GM19468 (cell line): ENCODE results near the gene ADH1B.
A peak's percentile ranks its signal among the peaks of the same experiment; 100 is the strongest.
"Not testable (repeated sequence)": the region's sequence is repeated elsewhere in the genome, so short reads cannot be mapped to it uniquely, and the experiment has no call there.

ENCODE experiments used
- ATAC-seq: cut with Tn5 transposase; IDR thresholded peaks from one replicate; pipeline ENCODE4 v1.9.1; 2021; ENCODE audit warnings: mild to moderate bottlenecking, moderate library complexity, moderate number of reproducible peaks; ENCODE audit not compliant: unreplicated experiment; ENCODE audit errors: extremely low read depth

Gene ADH1B

DNA sequence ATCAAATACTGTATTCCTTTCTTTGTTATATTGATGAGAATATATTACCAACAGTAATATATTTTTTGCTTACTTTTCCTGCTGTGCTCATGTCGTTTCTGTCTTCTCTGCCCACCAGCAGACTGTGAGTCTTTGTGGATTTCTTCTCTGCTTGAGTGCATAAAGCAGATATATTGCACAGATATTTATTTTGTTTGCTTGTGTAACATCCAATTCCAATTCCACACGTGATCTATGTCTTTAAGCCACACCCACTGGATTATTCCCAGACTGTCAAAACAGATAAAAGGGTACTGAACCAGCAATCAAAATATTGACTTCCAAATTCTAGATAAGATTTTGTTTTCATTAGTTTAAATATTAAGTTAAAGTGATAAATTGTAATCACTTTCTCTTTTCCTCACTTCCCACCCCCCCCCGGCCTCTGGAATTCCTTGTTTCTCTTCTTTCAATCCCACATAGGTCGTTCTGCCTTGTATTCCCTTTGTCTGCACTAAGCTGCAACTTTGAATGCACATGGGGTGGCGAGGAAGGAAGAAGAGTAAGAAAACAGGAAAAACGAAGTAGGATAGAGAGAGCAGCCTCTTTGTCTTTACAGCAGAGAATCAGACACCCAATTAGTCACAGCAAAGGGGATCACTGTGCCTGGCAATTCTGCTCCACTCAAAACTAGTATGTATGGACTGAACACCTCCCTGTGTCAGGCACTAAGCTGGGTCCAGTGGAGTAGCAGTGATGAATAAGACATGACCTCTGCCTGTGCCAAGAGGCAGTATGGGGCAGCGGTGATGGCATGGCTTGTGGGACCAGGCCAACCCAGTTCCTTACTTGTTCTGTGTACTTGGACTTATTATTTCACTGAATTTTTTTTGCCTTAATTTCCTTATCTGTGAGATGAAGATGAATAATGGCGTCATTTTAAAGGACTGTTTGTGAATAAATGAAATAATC is at the start of gene ADH1B:
Gene ADH1B, minus strand, starts transcription at position 161 of the 951 bp plus-strand sequence. Its CDS starts 70 bp downstream, at position 91.
- ATAC-seq = no peak

DNA sequence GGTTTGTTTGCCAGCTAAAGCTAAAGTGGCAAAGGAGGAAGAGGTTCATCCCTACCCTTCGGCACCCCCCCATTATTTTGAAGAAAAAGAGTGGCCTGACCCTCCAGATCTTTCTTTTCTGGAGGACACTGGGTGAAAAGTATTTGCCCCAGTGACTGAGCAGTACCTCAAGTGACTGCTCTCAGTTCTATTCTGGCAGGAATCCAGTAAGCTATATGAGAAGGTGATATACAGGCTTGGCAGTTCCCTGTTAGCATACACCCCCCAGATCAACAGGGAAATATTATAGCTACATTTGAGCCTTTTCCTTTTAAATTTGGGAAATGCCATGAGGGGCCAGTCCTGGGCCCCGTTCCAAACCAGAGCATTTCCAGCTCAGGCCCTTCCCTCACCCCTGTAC is 46.6 kb upstream of the ADH1B start:
- not testable (repeated sequence) for ATAC-seq

DNA sequence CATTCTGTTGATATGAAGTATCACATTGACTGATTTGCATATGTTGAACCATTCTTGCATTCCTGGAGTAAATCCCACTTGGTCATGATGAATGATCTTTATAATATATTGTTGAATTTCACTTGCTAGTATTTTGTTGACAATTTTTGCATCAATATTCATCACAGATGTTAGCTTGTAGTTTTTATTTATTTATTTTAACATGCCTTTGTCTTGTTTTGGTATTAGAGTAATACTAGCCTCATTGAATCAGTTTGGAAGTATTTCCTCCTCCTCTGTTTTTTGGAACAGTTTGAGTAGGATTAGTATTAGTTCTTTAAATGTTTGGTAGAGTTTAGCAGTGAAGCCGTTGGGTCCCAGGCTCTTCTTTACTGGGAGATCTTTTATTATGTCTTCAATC is 45.3 kb upstream of the ADH1B start:
- no peak for ATAC-seq

DNA sequence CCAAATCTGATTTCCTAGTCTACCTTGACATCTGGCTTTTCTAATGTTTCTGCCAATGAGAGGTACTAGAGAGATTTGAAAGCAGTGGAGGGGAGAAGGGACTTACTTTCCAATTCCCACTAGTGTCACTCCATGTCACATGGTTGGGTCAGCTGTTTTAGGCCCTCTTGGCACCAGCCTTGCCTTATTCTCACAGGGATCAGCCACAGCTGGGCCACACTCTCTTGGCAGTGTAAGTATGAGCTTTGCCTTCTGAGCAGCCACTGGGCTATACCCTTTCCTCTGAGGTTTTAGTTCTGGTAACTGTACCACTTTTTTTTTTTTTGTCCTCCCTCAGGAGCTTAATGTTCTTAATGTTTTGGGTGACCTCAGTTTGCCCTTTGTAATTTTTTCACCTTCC is 41.6 kb upstream of the ADH1B start:
- ATAC-seq = no peak

DNA sequence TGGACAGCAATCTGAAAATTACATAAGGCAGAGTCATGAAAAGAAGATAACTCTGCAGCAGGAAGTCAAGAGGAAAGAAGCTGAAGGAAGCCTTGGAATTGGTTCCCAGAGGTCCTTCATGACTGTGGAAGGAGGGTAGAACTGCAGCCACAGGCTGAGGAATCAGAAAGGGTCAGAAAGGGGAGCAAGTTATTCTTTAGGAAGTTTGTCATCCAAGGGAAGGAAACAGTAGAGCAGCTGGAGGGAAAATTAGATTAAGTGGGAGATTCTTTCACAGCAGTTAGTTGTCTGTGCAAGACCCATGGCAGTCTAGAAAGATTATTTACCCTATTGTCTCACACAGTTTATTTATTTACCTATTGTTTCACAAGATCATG is 40.7 kb upstream of the ADH1B start:
- no peak for ATAC-seq

DNA sequence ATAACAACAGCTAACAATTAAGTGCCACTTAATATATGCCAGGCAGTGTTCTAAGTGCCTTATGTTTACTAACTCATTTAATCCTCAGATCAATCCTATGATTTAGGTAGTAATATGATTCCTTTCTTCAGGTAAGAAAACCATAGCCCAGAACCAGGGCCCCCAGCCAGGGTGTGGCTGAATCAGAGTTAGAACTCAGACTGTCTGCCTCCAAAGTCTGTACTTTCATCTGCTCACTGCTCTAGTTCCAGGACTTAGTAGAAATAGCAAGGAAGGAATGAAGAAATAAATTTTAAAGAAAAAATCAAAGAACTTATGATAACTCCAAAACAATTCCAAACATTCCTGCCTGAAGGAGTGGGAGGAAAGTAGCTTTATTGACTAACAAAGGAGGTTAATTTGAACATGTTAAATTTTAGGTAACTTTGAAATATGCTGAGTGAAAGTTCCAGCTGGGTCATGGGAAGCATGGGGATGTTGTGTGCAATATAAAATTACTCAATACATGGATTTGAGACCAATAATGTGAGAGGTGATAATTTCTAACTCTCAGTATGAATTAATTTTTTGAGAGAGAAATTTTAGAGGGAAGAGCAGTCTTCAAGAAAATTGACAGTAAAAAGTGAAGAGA is 40.2 kb upstream of the ADH1B start:
- ATAC-seq = no peak

DNA sequence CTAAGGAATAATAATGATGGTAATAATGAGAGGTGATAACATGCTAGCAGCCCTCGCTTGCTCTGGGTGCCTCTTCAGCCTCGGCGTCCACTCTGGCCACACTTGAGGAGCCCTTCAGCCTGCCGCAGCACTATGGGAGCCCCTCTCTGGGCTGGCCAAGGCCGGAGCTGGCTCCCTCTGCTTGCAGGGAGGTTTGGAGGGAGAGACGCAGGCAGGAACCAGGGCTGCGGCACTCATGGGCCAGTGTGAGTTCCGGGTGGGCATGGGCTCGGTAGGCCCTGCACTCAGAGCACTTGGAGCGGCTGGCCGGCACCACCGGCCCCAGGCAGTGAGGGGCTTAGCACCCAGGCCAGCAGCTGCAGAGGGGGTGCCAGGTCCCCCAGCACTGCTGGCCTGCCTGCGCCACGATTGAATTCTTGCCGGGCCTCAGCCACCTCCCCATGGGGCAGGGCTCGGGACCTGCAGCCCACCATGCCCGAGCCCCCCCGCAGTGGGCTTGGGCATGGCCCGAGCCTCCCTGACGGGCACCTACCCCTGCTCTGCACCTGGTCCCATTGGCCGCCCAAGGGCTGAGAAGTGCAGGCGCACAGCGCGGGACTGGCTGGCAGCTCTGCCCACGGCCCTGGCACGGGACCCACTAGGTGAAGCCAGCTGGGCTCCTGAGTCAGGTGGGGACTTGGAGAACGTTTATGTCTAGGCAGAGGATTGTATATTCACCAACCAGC is 38.4 kb upstream of the ADH1B start:
- ATAC-seq = no peak

DNA sequence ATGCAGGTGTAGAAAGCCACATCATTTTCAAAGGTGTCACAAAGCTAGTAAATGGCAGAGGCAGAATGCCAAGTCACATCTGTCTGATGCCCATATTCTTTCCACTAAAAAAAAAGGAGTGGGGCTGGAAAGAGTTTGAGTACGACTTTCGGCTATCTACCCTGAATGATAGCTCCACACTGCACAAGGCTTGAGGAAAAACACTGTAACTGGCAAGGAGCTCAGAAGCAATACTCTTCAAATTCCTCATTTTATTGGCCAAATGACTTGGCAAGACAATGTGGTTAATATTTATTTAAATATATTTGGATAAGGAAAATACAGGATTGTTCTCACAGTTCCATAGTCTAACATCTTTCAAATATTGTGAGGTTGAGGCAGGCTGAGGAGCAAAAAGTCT is 36.7 kb upstream of the ADH1B start:
- ATAC-seq = no peak

DNA sequence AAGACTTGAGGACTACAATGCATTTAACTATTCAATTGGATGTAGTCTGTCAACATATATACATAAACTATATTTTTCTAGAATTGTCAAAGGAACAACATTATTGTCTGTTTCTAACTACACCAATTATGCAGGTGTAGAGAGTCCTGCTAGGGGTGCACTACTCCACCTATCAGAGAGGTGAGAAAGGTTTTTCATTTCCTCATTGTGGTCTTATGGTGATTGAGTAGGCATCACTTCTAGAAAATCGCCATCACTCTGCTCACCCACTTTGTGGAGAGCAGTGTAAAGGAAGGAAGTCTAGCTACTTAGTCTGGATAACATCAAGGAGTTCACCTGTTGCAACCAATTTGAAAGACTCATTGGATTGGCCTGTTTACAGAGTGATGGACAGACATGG is 35.8 kb upstream of the ADH1B start:
- peak; percentile 90 for ATAC-seq

DNA sequence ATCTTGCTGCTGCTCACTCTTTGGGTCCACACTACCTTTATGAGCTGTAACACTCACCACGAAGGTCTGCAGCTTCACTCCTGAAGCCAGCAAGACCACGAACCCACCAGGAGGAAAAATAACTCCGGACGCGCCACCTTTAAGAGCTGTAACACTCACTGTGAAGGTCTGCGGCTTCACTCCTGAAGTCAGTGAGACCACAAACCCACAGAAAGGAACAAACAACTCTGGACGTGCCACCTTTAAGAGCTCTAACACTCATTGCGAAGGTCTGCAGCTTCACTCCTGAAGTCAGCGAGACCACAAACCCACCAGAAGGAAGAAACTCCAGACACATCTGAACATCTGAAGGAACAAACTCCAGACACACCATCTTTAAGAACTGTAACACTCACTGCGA is 34.9 kb upstream of the ADH1B start:
- ATAC-seq = not testable (repeated sequence)

DNA sequence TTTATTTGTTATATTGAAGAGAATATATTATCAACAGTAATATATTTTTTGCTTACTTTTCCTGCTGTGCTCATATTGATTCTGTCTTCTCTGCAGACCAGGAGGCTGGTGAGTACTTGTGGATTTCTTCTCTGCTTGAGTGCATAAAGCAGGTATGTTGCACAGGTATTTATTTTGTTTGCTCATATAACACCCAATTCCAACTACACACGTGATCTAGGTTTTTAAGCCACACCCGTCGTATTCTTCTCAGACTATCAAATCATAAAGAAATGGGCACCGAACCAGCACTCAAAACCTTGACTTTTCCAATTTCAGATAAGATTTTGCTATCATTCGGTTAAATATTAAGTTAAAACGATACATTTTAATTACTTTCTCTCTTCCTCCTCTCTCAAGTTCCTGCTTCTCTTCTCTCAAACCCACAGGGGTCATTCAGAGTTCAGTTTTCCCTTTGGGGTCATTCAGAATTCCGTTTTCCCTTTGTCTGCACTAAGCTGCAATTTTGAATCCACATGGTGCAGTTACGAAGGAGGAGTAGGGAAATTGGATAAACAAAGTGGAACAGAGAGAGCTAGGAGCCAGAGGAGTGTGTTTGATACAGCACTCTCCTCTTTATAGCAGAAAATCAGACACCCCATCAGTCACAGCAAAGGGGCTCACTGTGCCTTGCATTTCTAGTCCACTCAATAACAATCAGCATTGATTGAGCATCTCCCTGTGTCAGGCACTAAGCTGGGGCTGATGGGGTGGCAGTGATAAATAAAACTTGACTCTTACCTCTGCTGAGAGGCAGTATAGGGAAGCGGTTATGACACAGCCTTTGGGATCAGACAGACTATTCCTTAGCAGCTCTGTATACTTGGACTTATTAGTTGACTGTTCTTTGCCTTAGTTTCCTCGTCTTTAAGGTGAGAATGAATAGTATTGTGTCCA is 31.7 kb upstream of the ADH1B start, which contains the start of gene ADH1C:
Gene ADH1C, minus strand, starts transcription at position 145 of the 936 bp plus-strand sequence. Its CDS starts 71 bp downstream, at position 74.
- ATAC-seq = no peak

DNA sequence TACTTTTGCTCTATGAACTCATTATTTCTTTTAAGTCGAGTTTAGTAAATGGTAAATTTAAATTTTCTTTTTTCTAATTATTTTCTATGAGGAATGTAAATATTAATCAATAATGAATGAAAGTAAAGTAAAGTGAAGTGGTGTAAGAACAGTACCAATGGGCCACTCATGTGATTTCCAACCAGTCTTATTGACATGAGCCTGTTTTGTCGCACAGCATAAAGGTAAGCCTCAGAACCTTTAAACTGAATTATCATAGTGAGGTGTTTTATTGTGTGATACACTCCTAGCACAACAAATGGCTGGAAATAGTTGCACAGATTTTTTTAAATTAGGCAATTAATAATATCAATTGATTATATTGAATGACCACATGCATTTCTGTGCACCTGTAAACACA is 30.3 kb upstream of the ADH1B start:
- no peak for ATAC-seq

DNA sequence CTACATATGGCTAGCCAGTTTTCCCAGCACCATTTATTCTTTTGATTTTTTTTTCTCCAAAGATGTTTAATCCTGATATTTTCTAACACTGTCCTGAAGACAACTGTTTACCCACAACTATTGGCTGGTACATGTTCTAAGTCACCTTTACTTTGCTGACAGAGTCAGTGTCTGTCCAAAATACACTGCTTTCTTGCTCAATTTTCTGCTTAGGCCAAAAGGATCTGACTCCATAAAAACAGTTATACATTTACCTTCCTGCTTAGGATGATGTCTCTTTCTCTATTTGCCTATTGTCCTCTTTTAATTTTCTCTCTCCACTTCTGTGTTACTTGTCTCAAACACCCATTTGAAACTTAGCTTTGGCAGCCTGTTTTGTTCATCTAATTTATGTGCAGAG is 28.1 kb upstream of the ADH1B start:
- no peak for ATAC-seq

DNA sequence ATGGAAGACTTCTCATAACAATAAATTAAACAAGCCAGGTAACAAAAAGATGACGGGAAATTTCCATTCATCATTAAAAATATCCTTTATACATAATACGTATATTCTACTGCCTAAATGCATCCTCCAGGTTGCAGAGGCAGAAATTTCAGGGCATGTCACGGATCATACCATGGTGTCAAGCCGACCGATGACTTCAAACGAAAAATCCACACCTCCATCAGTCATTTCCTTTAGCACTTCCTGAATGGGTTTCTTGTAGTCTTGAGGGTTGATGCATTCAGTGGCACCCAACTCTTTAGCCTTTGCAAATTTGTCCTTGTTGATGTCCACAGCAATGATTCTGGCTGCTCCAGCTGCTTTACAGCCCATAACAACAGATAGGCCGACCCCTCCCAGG is 21.4 kb upstream of the ADH1B start:
- ATAC-seq = not testable (repeated sequence)

DNA sequence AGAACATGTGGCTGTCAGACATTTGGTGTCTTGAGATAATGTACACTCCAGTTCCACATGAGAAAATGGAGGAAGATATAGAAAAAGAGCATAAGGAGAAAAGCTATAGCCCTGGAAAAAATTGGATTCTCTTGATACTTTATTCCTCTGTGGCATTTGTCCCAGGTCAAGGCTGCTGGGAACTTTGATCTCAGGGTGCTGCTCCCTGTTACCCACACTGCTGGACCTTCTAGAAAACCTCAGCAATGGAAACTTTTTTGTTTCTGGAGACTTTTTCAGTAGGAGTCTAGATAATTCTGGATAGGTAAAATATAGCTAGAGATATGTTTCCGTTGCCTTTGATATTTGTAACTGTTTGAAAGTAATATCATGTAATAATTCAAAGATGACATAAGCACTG is 20.2 kb upstream of the ADH1B start:
- no peak for ATAC-seq

DNA sequence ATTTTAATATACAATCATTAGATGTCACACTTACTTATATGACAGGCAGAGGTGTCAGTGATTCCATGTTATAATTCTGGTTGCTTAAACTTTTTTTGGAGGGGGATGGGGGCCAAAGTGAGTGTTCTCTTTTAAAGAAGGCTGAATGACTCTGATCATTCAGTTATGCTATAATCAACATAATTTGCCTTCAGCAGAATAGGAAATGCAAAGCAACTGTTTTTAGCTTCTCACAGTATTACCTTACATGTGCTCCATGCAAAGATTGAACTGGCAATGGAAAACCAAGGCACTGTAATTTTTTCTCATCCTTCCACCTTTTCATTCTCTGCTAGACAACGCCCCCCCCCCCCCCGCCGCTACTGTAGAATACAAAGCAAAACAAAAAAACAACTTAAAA is 18.0 kb upstream of the ADH1B start:
- ATAC-seq = no peak

DNA sequence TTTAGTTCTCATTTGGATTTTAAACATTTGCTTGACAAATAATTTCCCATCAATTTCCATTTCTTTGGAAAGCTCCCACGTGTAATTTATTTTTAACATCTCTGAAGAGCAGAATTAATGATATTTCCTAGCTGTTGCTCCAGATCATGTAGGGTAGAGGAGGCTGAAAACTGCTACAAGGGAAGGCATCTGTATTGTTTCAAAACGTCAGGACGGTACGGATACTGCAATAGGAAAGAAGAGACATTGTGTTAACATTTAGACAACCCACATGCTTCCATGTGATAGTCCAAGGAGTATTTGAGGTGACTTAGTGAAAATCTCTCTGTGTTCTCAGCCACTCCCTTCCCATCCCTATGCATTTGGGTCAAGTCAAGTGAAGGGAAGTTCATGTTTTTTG is 15.4 kb upstream of the ADH1B start:
- ATAC-seq = no peak

DNA sequence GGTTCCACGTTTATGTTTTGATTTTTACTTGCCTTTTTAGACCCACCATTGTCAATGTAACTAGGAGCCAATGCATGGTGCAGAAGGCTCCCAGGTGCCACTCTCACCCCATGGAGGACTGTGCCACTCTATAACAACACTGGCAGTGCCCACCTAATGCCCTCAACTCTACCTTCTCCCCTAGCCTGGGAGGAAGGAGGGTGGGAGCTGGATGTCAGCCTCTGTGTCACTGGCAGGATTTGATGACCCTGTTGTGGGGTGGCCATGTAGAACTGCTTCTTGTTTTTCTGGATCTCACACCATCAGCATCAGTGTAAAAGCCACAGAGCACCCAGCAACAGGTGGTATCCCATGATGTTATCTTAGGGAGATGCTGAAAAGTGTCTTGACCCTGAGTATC is 13.7 kb upstream of the ADH1B start:
- ATAC-seq = no peak

DNA sequence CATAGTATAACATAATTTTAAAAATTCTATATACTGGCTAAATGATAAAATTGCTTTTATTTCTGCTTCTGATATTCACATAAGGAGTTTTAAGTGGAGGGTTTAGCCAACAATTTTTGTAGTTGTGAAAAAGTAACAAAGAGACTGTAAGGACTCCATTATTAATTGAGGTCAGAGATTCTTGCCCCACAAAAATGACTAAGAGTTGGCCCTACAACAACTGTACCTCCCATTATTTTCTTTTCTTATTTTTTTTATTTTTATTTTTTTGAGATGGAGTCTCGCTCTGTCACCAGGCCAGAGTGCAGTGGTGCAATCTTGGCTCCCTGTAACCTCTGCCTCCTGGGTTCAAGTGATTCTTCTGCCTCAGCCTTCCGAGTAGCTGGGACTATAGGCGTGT is 9.4 kb upstream of the ADH1B start:
- no peak for ATAC-seq

DNA sequence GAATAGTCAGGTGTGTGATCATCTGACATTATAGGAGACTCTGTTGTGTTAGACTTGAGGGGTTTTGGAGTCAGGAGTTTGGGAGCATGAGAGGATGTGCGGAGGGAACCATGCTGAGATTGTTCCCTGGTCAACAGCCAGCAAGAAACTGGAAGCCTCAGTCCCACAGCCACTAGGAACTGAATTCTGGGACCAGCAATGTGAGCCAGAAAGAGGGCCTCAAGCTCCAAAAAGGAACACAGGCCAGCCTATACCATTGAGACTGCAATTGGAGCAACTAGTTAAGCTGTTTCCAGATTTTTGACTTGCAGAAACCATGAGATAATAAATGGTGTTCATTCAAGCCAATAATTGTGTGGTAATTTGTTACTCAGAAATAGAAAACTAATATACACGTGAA is 8.7 kb upstream of the ADH1B start:
- ATAC-seq = no peak
